ENCODE results near the gene PGP.

Gene PGP

DNA sequence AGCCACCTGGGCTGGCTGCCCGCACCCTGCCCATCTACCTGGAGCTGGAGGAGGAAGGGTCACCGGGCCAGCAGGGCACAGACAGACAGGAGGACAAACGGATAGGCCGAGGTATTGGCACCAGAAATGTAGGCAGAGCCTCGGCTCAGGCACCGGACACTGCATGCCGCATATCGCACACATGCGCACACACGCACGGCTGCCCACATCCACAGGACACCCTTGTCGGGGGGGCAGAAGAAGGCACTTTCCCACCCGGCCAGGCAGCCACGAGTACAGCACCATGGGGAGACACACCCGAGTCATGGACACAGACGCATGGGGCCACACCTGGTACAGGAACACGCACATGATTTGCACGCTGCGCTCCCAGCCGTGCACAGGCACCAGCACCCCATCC, 32.7 kb downstream of the PGP start:
- no peaks in the 10 kb centered on the region for H3K27me3 ChIP-seq (replicated peaks; ENCODE audit: control insufficient read depth, insufficient read depth, low read length)
- DNase-seq (ENCODE audit: extremely low read depth, insufficient read length) = no peak
- no peak overlapping the region for H3K4me3 ChIP-seq (replicated peaks; ENCODE audit: low read depth, low read length)
- peaks cover 4% of the 10 kb centered on the region for H3K36me3 ChIP-seq (ENCODE audit: control insufficient read depth, insufficient read depth, low read length)
- TF ChIP-seq, protein P1, sequence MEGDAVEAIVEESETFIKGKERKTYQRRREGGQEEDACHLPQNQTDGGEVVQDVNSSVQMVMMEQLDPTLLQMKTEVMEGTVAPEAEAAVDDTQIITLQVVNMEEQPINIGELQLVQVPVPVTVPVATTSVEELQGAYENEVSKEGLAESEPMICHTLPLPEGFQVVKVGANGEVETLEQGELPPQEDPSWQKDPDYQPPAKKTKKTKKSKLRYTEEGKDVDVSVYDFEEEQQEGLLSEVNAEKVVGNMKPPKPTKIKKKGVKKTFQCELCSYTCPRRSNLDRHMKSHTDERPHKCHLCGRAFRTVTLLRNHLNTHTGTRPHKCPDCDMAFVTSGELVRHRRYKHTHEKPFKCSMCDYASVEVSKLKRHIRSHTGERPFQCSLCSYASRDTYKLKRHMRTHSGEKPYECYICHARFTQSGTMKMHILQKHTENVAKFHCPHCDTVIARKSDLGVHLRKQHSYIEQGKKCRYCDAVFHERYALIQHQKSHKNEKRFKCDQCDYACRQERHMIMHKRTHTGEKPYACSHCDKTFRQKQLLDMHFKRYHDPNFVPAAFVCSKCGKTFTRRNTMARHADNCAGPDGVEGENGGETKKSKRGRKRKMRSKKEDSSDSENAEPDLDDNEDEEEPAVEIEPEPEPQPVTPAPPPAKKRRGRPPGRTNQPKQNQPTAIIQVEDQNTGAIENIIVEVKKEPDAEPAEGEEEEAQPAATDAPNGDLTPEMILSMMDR (IDR thresholded peaks at IDR 0.05; ENCODE audit: insufficient read depth, low read length, poor library complexity, severe bottlenecking) = no peak

DNA sequence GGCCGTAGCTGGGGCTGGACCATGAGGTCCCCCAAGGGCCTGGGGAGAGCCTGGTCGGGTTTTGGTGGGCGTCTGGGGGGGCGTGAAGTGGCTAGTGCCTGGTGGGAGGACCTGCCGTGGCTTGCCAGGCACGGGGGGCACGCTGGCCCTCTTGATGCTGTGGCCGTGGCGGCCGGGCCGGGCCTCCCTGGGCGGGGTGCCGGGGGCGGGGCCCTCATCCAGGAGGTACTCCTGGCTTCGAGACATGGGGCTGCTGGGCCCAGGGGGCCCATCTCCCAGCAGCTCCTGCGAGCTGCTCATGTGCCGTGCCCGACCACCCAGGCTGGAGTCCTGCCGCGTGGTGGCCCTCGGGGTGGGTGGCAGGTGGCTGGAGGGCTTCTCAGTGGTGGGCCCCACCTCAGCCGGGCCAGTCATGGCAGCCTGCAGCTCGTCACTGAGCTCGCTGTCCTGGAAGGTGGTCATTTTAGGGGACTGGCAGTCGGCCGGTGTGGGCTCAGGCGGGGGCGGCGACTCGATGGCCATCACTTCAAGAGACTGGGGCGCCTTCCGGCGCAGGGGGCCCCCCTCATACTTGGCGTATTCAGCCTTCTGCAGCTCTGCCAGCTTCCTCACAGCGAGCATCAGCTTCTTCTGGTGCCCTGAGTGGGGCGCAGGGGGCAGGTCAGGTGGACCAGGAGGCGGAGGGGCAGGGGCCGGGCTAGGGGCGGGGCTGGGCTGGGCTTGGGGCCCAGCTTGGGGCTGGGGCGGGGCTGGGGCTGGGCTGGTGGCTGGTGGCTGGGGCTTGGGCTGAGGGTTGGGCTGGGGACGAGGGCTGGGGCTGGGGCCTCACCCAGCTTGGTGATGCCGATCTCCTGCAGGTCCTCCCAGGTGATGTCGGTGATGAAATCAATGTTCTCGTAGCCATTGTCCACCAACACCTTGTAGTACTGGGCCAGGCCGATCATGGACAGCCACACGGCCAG, 33.4 kb downstream of the PGP start:
- no peaks in the 10 kb centered on the region for H3K27me3 ChIP-seq (replicated peaks; ENCODE audit: control insufficient read depth, insufficient read depth, low read length)
- no peak overlapping the region for H3K4me3 ChIP-seq (replicated peaks; ENCODE audit: low read depth, low read length)
- peaks cover 10% of the 10 kb centered on the region for H3K36me3 ChIP-seq (ENCODE audit: control insufficient read depth, insufficient read depth, low read length)
- TF ChIP-seq, protein P1 (IDR thresholded peaks at IDR 0.05; ENCODE audit: insufficient read depth, low read length, poor library complexity, severe bottlenecking) = no peak
- DNase-seq (ENCODE audit: extremely low read depth, insufficient read length) = no peak

DNA sequence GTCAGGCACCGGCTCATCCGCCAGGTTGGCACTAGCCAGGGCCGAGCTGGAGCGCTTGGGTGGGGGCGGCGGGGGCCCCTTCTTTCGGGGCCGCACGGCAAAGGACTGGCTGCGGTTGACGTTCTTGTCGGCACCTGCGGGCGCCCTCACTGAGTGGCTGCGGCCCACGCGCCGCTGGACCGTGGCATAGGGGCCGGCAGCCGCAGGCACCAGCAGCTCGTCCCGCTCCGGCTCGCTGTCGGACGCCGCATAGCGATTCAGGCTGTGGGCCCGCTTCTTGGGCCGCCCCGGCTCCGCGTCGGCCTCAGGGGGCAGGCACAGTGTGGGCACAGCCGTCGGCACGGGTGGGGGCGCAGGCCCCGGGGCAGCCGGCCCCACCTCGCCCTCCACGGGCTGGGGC, 34.2 kb downstream of the PGP start:
- TF ChIP-seq, protein P1 (IDR thresholded peaks at IDR 0.05; ENCODE audit: insufficient read depth, low read length, poor library complexity, severe bottlenecking) = no peak
- Histone ChIP-seq H3K27me3 (replicated peaks; ENCODE audit: control insufficient read depth, insufficient read depth, low read length) (no peaks in the 10 kb centered on the region), H3K4me3 (replicated peaks; ENCODE audit: low read depth, low read length) (no peak overlapping the region), H3K36me3 (ENCODE audit: control insufficient read depth, insufficient read depth, low read length) (peaks cover 16% of the 10 kb centered on the region)
- DNase-seq (ENCODE audit: extremely low read depth, insufficient read length) = no peak

DNA sequence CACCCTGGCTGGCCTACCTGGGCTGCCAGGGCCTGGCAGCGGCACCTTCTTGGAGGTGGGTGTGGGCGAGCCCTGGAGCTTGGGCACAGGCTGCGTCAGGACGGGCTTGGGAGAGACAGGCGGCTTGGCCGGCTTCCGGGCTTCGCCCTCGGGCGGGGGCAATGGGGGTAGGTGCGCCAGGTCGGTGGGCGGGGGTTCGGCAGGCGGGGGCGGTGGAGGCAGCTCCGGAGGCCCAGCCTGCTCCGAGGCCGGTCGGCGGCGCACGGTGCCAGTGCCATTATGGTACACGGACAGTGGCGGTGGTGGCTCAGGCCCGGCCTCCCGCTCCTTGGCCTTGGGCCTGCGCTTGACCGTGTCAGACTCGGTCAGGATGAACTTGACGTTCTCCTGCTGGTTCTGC, 35.1 kb downstream of the PGP start:
- Histone ChIP-seq H3K36me3 (ENCODE audit: control insufficient read depth, insufficient read depth, low read length) (peaks cover 20% of the 10 kb centered on the region), H3K4me3 (replicated peaks; ENCODE audit: low read depth, low read length) (no peak overlapping the region), H3K27me3 (replicated peaks; ENCODE audit: control insufficient read depth, insufficient read depth, low read length) (no peaks in the 10 kb centered on the region)
- TF ChIP-seq, protein P1 (IDR thresholded peaks at IDR 0.05; ENCODE audit: insufficient read depth, low read length, poor library complexity, severe bottlenecking) = no peak
- DNase-seq (ENCODE audit: extremely low read depth, insufficient read length) = no peak

DNA sequence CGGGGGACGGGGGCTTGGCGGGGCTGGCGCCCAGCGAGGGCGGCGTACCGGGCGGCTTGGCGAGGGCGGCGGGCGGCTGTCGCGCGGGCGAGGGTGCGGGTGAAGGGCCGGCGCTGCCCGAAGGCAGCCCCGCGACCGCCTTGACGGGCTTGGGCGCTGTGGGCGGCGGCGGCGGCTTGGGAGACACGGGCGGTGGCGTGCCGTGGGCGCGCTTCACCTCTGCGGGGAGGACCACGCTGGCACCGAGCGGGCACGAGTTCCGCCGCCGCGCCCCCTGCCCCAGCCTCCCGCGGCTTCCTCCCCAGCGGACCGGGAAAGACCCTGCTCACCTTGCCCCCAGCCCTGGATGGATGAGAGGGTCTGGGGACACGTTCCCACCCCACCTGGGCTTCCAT, 35.5 kb downstream of the PGP start:
- TF ChIP-seq, protein P1 (IDR thresholded peaks at IDR 0.05; ENCODE audit: insufficient read depth, low read length, poor library complexity, severe bottlenecking) = no peak
- DNase-seq (ENCODE audit: extremely low read depth, insufficient read length) = no peak
- H3K27me3 ChIP-seq (replicated peaks; ENCODE audit: control insufficient read depth, insufficient read depth, low read length) = no peaks in the 10 kb centered on the region
- no peak overlapping the region for H3K4me3 ChIP-seq (replicated peaks; ENCODE audit: low read depth, low read length)
- H3K36me3 ChIP-seq (ENCODE audit: control insufficient read depth, insufficient read depth, low read length) = peaks cover 22% of the 10 kb centered on the region
